ENCODE data around the gene MTG2.

GRCh38 chr20:62149532-62150309 is 33.1 kb upstream of the MTG2 start:
- TF ChIP-seq CTCF (IDR thresholded peaks at IDR 0.05) (no peak), POLR2A (IDR thresholded peaks at IDR 0.05) (no peak)

Data from lower leg skin (tissue), 3 donors.